Measurements from ENCODE around the gene ZFYVE27. TPM values are rescaled to one million over a fixed set of nuclear protein-coding genes. Genes with fewer than 3 reads are reported as not detected.

Gene ZFYVE27
- polyA plus RNA-seq, 3 donors = 22.7 to 40.4 (median 37.7) TPM

DNA sequence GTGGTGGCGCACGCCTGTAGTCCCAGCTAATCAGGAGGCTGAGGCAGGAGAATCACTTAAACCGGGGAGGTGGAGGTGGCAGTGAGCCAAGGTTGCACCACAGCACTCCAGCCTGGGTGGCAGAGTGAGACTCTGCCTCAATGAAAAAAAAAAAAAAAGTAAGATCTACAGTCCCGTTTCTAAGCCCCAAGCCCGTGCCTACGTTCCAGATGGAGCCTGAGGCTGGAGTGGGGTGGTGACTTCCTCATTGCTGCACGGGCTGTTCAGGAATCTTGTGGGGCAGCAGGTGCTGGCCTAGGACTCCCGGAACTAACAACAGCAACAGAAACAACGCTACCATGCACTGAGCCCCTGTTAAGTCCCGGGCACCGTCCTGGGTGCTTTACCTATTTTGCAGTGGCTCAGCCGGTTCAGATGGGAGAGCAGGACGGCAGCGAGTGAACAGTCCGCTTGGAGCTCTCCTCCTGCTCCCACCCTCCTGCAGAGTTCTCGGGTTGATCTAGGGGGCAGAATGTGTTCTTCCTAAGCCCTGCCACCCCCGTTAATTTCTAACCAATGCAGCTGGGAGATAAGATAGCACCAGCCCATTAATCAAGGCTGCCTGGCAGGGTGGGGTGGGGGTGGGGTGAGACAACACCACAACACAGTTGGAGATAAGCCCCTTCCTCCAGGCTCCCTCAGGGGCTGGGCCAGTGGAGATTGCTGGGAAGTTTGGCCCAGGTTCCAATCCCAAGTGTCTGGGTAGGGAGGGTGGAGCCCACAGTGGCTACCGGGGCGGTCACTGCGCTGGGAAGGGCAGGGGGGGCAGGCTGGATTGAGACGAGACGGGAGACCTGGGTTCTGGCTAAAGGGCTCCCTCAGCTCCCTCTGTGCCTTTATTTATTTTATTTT is 51.9 kb downstream of the ZFYVE27 start:
- peak; percentile 16 for DNase-seq

DNA sequence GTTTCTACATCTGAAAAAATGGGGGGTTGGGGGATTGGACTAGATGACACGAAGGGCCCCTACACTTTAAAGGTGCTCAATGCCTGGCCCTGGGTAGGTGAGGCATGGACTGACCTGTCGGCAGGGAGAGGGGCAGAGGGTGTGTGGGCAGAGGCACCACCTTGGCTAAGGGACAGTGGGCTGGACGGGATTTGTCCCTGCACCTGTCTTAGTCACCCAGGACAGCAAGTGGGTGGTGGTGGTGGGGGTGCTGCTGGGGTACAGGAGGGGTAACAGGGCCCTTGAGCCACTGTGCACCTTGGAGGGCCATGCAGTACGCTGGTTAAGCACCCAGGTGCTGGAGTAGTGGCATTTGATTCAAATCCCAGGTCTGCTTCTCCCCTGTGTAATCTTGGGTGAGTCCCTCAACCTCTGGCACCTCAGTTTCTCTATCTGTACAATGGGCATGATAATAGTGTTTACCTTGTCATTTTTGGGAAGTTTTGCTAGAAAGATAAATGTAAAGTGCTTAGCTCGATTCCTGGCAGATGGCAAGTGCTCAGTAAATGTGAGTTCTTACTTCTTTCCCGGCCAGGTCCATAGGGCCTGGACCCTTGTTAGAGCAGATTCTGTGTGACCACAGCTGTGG is 53.0 kb downstream of the ZFYVE27 start:
- no peak for DNase-seq

DNA sequence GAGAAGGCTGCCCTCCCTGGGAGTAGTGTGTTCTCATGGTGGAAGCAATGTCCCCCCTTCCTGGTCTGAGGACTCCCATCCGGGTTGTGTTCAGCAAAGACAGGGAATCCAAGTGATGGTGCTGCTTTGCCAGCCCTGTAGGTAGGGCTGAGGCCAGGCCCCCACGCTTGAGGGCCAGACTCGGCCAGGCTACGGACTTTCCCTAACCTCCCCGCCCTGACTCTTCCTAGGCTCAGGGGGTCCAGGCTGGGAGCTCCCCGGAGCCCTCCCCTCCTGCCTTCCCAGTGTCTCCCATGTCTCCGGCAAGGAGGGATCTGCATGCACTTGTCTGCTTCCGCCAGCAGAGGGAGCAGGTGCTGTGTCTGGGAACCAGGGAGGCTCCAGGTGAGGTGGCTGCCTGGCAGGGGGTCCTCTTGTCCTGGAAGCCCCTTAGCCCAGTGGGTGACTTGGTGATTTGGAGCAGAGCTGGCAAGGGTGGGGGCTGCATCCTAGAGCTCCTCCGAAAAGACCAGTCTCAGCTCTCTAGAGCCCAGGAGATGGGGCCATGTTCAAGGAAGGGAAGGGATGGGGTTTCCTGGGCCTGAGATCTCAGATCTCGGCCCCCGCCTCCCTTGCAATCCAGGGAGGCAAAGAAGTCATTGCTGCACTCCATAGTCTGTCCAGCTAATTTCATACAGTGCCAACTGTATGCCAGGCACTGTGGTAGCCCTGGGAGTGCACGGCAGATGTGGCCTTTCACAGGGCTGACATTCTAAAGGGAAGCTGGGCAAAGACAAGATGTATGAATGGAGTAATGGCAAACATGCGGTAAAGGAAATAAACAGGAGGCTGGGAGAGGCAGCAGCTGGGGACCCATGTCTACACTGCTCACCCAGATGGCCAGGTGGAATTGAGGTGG is 55.1 kb downstream of the ZFYVE27 start:
- peak; percentile 41 for DNase-seq

DNA sequence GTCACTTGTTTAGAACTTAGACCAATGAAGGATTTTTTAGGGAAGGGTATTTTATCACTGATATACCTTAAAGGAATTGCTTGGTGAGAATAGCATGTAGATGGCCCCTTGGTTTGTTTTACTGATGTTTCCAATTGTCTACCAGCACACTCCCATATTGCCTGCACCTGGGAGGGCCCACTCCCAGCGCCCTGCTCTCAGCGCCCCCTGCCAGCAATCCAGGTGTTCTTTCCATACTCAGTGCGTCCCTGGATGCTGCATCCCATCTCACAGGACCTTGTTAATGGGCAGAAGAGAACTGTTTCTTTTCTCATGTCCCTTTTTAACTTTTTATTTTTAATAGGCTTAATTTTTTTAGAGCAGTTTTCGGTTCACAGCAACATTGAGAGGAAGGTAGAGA is 59.0 kb downstream of the ZFYVE27 start:
- no peak for DNase-seq

DNA sequence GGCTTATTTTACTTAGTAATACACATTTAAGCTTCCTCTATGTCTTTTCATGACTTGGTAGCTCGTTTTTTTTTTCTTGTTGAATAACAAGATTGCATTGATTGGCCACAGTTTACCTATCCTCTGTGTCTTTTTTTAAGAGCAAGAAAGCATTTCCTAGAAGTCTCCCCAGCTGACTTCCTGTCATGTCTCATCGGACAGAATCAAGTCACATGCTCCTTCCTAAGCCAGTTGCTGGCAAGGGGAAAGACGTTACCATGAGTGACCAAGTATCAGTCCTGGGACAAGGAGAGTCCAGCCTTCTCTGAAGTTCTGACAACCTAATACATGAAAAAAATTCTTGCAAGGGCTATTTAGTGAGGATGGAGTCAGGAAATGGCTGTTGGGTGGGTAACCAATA is 59.7 kb downstream of the ZFYVE27 start:
- DNase-seq = no peak

DNA sequence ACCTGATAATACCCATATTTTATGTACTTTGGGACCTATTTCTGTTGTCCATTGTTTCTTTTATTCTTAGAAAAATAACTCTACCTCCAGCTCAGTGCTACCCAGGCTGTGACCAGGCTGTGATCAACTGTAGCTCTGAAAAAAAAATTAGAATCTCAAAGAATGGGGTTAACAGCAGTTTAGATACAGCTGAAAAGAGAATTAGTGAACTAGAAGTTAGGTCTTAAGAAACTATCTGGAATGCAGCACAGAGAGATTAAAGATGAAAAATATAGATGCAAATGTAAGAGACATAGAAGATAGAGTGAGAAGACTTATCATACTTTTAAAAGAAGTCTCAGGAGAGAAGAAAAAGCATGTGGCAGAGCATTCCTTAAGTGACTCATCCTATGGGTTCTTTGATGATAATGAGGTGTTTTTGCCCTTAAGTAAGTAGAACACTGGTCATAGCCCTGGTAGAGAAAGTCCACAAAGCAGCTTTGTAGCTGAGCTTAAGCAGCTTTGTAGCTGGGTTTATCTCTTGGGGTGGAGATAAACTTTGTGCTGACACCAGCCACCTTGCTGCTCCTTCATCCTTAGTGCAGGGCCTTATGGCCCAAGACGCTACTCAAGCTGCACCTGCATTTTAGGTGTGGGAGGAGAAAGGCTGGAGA is 62.2 kb downstream of the ZFYVE27 start:
- DNase-seq = no peak

DNA sequence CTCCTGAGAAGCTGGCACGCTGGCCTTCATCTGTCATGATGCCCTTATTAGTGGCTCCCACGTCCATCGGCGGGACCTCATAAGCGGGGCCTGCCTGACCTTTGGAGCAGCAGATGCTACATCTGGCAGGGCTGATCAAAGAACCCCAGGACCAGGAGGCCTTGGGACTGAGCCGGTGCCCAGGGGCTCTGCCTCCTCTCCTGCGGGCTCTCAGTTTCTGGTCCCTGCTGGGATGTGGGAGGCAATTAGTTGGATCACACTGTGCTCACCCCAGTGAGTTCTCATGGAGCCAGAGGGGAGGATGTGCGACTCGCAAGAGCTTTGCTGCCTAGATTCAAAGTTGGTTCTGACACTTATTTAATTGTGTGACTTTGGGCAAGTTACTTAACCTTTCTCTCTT is 63.5 kb downstream of the ZFYVE27 start:
- no peak for DNase-seq

DNA sequence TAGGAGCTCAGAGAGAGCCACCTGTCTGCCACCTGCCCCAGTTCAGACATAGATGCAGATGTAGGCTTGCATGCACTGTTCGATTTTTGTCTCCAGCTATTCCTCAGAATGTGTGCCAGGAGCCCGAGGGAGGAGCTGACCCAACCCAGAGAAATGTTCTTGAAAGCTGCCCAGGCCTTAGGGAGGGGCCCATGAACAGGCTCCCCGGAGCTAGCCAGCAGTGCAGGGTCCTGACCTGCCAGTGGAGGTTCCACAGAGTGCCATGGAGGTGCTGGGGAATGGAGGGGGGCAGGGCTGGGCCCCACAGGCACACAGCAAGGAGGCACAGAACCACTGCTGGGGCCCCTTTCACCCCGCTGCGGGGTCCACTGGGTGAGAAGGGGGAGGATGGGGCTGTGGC is 64.5 kb downstream of the ZFYVE27 start:
- DNase-seq = no peak

DNA sequence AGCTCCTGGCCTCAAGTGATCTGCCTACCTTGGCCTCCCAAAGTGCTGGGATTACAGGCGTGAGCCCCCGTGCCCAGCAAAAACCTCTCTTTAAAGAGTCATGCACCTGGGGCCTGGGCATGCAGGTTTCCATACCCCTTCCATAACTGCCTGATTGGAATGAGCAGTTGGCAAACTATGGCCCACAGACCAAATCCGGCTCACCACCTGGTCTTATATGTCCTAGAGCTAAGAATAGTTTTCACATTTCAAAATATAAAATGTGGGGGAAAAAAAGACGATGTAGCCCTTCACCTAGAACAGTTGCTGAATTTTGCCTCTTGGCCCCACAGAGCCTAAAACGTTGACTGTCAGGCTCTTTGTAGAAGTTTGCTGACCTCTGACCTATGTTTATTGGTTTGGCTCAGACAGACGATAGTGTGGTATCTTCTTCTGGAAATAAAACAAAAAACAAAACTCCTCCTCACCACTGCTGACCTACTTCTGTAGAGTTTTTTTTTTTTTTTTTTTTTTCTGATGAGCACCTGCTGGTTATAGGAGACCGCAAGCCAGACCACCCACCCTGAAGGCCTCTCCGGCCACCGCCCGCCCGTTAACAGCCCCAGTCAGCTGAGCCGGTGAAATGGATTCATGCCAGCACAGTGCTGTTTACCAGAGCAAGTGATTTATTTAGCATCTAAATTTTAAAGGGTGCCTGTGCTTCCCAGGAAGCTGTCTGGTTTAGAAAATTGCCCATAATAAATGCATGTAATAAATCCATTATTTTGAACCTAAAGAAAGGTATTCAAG is 68.4 kb downstream of the ZFYVE27 start:
- no peak for DNase-seq

DNA sequence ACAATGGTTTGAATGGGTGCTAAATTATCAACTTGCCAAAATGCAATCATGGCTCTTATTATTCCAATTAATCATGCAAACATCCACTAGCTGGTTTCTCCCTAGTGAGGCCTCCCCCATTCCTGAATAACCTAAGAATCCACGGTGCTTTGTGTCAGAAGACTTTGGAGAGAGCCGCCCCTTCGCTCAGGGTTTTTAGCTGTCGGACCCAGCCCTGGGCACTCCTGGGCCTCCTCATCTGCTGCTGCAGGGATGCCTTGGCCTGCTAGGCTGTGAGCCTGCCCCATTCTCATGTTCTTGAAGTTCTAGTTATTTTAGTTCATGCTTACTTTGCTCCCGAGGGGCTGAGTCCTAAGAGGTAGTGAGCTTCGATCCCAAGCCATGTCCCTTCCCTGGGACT is 69.0 kb downstream of the ZFYVE27 start:
- DNase-seq = no peak

DNA sequence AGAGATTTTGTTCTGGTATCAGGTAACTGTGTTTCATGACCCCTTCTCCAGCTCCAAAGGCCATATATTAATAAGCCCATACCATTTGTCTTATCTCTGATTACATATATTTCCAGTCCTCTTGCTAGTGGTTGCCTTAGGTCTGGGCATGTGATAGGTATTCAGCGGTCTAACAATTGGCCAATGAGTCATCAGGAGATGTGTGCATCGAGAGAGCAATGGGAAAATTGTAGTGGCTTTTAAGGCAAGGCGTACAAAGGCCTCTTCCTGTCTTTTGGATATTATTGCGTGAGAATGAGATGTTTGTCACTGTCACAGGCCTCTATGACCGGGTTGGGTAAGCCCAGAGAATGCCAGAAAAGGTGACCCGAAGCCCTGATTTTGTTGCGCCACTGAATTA is 73.5 kb downstream of the ZFYVE27 start:
- DNase-seq = no peak

Other genes starting within 250 kb of the ZFYVE27 start
- gene MMS19, start 238.7 kb upstream of the ZFYVE27 start, polyA plus RNA-seq (ENCODE audit: insufficient read length in 3 of 3) = 100 to 1,000 TPM in 2 of 3 donors, 10 to 100 TPM in 1; 94.4 to 108 (median 106) TPM
- 10 to 100 TPM in 2 of 3 donors, 1 to 10 TPM in 1; 9.2 to 12.5 (median 11.3) TPM for gene UBTD1, start 238.2 kb upstream of the ZFYVE27 start, polyA plus RNA-seq (ENCODE audit: insufficient read length in 3 of 3)
- under 1 TPM; 0.39 to 0.50 (median 0.49) TPM for gene ANKRD2, start 164.3 kb upstream of the ZFYVE27 start, polyA plus RNA-seq (ENCODE audit: insufficient read length in 3 of 3)
- gene HOGA1, start 152.7 kb upstream of the ZFYVE27 start, polyA plus RNA-seq (ENCODE audit: insufficient read length in 3 of 3) = 10 to 100 TPM; 48.5 to 70.8 (median 69.1) TPM
- 1 to 10 TPM in 2 of 3 donors, under 1 TPM in 1; 0.31 to 3.5 (median 1.3) TPM for gene C10orf62, start 147.4 kb upstream of the ZFYVE27 start, polyA plus RNA-seq (ENCODE audit: insufficient read length in 3 of 3)
- gene MORN4, start 103.6 kb upstream of the ZFYVE27 start, polyA plus RNA-seq (ENCODE audit: insufficient read length in 3 of 3) = 10 to 100 TPM; 21.7 to 29.7 (median 22.9) TPM
- 10 to 100 TPM; 18.8 to 20.7 (median 20.5) TPM for gene PI4K2A, start 96.5 kb upstream of the ZFYVE27 start, polyA plus RNA-seq (ENCODE audit: insufficient read length in 3 of 3)
- gene AVPI1, start 49.9 kb upstream of the ZFYVE27 start, polyA plus RNA-seq (ENCODE audit: insufficient read length in 3 of 3) = 1 to 10 TPM; 4.3 to 5.3 (median 4.5) TPM
- 10 to 100 TPM; 36.4 to 46.8 (median 43.9) TPM for gene MARVELD1, start 23.4 kb upstream of the ZFYVE27 start, polyA plus RNA-seq (ENCODE audit: insufficient read length in 3 of 3)
- under 1 TPM in 2 of 3 donors, not detected in 1; 0.09 to 0.11 TPM for gene SFRP5, start 34.9 kb downstream of the ZFYVE27 start, polyA plus RNA-seq (ENCODE audit: insufficient read length in 3 of 3)
- 1 to 10 TPM in 1 of 3 donors, under 1 TPM in 2; 0.45 to 1.0 (median 0.48) TPM for gene GOLGA7B, start 112.7 kb downstream of the ZFYVE27 start, polyA plus RNA-seq (ENCODE audit: insufficient read length in 3 of 3)

All from renal pelvis (tissue), 4 donors.